ENCODE measurements around the gene BLNK.
A peak's percentile ranks its signal among the peaks of the same experiment; 100 is the strongest.

BLNK gene

DNA sequence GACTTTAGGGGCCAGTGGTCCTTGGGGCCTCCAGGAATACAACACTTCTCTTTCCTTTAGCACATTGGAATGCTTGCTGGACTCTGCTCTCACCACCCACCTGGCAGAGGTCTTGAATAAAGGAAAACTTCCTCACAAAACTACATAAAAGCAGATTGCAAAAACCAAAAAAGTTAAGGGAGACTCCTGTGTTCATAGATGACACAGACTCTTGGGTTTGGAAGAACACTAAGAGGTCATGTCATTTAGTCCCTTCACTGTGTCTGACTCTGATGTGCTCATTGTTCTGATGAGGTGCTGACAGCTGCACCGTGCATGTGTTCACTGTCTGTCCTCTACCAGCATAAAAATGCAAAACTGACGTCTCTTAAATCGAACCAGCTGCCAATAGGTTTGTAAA lies 11.4 kb downstream of the BLNK start:
- no peak for DNase-seq

GRCh38 chr10:96259150-96259549 lies 12.2 kb downstream of the BLNK start:
- no peak for DNase-seq

- DNase-seq = no peak
Observed at GRCh38 chr10:96257944-96258343, 13.4 kb downstream of the BLNK start.

GRCh38 chr10:96255549-96256333 lies 15.6 kb downstream of the BLNK start:
- no peak for DNase-seq

GRCh38 chr10:96254976-96255375 lies 16.4 kb downstream of the BLNK start:
- DNase-seq = no peak

- no peak for DNase-seq
Observed at GRCh38 chr10:96252730-96253129, 18.6 kb downstream of the BLNK start.

GRCh38 chr10:96250349-96250748 lies 21.0 kb downstream of the BLNK start:
- no peak for DNase-seq

DNA sequence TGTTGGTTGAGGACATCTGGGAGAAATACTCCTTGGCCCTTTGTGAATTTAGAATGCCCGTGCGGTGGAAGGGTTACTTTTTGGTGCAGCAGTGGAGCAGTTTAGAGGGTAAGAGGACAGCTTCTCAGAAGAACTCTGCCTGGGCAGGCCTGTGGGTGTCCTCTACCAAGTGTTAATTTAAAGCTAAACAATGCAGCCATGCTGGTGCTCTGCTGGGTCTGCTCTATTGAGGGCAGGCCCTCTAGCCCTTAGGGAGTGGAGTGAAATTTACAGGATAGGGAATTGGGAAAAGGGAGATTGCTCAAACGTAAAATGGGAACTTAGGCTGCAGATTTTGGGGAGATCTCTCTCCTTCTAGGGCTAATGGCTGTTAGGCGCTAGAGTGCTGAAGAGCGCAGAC lies 22.1 kb downstream of the BLNK start:
- no peak for DNase-seq

DNA sequence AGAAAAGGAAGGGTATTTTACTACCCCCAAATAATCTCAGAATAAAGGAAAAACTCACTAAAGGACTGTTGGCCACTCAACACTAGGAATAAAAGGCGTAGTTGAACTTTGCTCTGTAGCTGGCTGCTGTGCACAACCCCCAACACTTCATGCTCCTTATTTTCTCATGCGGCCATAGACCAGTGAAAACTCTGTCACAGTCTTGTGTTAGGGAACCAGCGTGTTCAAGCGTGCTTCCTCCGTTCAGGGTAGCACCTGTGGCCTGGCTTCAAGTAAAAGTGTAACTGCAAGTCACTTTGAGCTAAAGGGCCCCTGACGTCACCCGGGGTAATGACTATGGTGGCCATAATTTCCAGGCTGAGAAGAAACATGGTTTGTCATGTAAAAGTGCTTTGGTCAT lies 27.0 kb downstream of the BLNK start:
- no peak for DNase-seq

- no peak for DNase-seq
Observed at GRCh38 chr10:96243296-96243695, 28.1 kb downstream of the BLNK start.

DNA sequence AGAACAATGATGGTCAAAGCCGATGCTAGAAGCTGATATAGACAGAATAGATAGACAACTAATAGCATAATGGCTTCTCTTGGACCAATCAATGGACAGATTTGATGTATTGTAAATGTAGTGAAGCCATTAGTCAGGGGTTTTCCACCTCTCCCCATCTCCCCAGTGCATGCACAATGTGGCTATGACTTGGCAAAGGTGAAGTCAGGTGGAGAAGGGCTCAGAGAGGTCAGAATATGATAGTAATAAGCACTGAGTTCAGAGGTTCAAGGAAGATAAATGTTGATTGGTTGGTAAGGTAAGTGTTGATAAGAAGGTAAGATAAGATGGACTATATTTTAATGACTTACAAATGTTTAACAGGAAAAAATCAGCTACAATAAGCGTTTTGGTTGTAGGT lies 28.5 kb downstream of the BLNK start:
- DNase-seq = no peak

GRCh38 chr10:96238646-96239623 lies 32.4 kb downstream of the BLNK start:
- no peak for DNase-seq

GRCh38 chr10:96236876-96237275 lies 34.5 kb downstream of the BLNK start:
- DNase-seq = no peak

DNA sequence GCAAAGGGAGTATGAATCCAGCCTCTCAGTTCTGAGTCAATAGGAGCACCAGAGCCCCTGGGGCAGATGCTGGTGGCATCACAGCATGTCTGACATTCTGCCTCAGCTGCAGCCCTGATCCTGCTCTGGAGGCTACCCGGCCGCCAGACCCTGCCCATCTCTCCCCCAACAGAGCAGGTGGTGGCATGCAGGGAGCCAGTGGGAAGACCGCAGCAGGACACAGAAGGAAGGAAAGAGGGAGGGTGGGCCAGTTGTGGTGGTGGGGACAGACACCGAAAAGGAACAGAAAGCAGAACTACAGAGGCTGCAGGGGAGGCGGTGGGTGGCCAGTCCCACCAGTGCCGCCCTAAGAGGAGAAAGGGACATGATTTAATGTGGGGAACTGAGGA lies 35.3 kb downstream of the BLNK start:
- no peak for DNase-seq

- DNase-seq = no peak
Observed at GRCh38 chr10:96235326-96236089, 35.9 kb downstream of the BLNK start.

- no peak for DNase-seq
Observed at GRCh38 chr10:96233959-96234358, 37.4 kb downstream of the BLNK start.

- no peak for DNase-seq
Observed at GRCh38 chr10:96230527-96230926, 40.8 kb downstream of the BLNK start.

- peak; percentile 81 for DNase-seq
Observed at GRCh38 chr10:96229568-96230030, 41.8 kb downstream of the BLNK start.

- no peak for DNase-seq
Observed at GRCh38 chr10:96228408-96228994, 42.9 kb downstream of the BLNK start.

- no peak for DNase-seq
Observed at GRCh38 chr10:96227206-96227605, 44.2 kb downstream of the BLNK start.

DNA sequence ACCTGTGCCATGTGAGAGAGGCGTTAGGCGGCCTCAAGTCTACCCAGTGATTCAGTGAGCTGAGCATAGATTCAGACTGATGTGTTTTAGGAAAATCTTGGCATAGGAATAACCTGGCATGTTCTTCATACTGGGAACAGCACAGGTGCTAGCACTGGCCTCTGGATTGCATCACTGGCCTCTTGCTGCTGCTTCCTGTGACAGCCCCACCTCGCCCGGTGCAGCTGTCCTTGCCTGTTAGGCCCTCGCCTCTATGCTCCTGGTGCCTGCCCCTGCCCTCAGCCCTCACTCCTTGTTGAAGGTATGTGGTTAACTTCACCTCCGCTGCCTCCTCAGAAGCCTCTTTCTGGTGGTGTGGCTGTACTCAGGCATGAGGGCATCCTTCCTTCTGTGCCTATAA lies 46.2 kb downstream of the BLNK start:
- DNase-seq = no peak

- no peak for DNase-seq
Observed at GRCh38 chr10:96222908-96223307, 48.5 kb downstream of the BLNK start.

DNA sequence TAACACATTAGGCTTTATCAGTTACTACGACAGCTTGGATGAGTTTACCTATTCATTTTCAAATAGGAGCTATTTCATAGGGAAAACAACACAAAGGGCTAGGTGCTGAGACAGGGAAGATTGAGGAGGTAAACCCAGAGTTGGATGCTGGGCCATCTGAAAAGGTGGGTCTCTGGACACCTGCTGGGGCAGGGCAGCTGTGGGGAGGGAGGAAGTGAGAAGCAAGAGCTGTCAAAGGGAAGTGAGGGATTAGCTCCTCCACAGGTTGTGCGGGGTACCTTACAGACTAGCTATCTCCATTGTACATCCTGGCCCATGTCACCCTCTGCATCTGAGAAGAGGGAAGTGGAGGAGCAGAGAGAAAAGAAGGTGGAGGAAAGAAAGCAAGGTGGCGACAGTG lies 48.9 kb downstream of the BLNK start:
- DNase-seq = no peak
